OCI-LY7 (cell line): ENCODE data around the gene UBR2. TPM values are rescaled to one million over a fixed set of nuclear protein-coding genes. Genes with fewer than 3 reads are reported as not detected.

Experiments used
- BruUV-seq: library from RNA; stranded (reverse); fragments of 400-500 nt; replicated peaks from 2 replicates; lab custom pipeline; 2021; lab: Mats Ljungman, UMichigan
- CTCF ChIA-PET: fragments of 300-600 bp; sonication (Branson Sonifier 250); formaldehyde crosslinking; loops from one replicate; lab custom pipeline; 2022; ENCODE audit warnings: antibody characterized with exemption; ENCODE audit not compliant: unreplicated experiment; lab: Charles Lee
- POLR2A ChIA-PET: fragments of 300-600 bp; sonication (Branson Sonifier 250); formaldehyde crosslinking; loops from one replicate; lab custom pipeline; 2022; ENCODE audit warnings: antibody characterized with exemption; lab: Charles Lee
- DNase-seq: peaks from one replicate; pipeline ENCODE4 v3.0.0-alpha.2; 2015; ENCODE audit warnings: low spot score
- H2AFZ ChIP-seq: fragments of 200-600 bp; sonication (generic), shearing (Covaris generic); 2 replicates; pipeline ENCODE4 v1.6.1; 2014; ENCODE audit warnings: mild to moderate bottlenecking, antibody characterized with exemption, low read length, moderate library complexity
- H3K27ac ChIP-seq: fragments of 200-600 bp; sonication (generic); 2 replicates; pipeline ENCODE4 v1.5.1; 2014; ENCODE audit warnings: mixed run types, low read depth, mild to moderate bottlenecking, moderate library complexity, low read length, inconsistent platforms; ENCODE audit not compliant: poor library complexity, severe bottlenecking
- H3K36me3 ChIP-seq: fragments of 200-600 bp; sonication (generic); 2 replicates; pipeline ENCODE4 v1.6.1; 2014; ENCODE audit warnings: mild to moderate bottlenecking, antibody characterized with exemption, low read length, moderate library complexity, mixed read lengths; ENCODE audit not compliant: insufficient read depth
- H3K4me1 ChIP-seq: fragments of 200-600 bp; sonication (generic); 2 replicates; pipeline ENCODE4 v1.5.1; 2014; ENCODE audit warnings: mild to moderate bottlenecking, low read length; ENCODE audit not compliant: insufficient read depth, poor library complexity, severe bottlenecking
- H3K4me2 ChIP-seq: fragments of 200-600 bp; sonication (generic); 2 replicates; pipeline ENCODE4 v1.6.1; 2014; ENCODE audit warnings: mild to moderate bottlenecking, low read length
- H3K4me3 ChIP-seq: fragments of 200-600 bp; sonication (generic); 2 replicates; pipeline ENCODE4 v1.5.1; 2014; ENCODE audit warnings: mild to moderate bottlenecking, low read depth, low read length; ENCODE audit not compliant: poor library complexity, severe bottlenecking
- H3K79me2 ChIP-seq: fragments of 200-600 bp; sonication (generic); 2 replicates; pipeline ENCODE4 v1.6.1; 2016; ENCODE audit warnings: low read depth, mild to moderate bottlenecking, low read length, moderate library complexity, mixed read lengths; ENCODE audit not compliant: insufficient read depth
- H3K9me2 ChIP-seq: fragments of 200-600 bp; sonication (generic); 2 replicates; pipeline ENCODE4 v1.6.1; 2016; ENCODE audit warnings: mild to moderate bottlenecking, low read length, mixed read lengths; ENCODE audit not compliant: insufficient read depth
- H3K9me3 ChIP-seq: fragments of 200-600 bp; sonication (generic); 2 replicates; pipeline ENCODE4 v1.6.1; 2014; ENCODE audit warnings: mild to moderate bottlenecking, mixed run types, low read length, mixed read lengths
- H4K20me1 ChIP-seq: fragments of 200-600 bp; sonication (generic); 2 replicates; pipeline ENCODE4 v1.6.1; 2014; ENCODE audit warnings: mild to moderate bottlenecking, antibody characterized with exemption, low read length, moderate library complexity, mixed read lengths; ENCODE audit not compliant: insufficient read depth
- EZH2phosphoT487 ChIP-seq: fragments of 200-600 bp; sonication (generic); IDR thresholded peaks from 2 replicates; pipeline ENCODE4 v1.6.1; 2018; ENCODE audit warnings: low read depth, borderline replicate concordance, mild to moderate bottlenecking, mixed run types, antibody characterized with exemption, low read length, moderate library complexity, mixed read lengths
- intact Hi-C: fragments of 100-400 bp; cut with micrococcal nuclease; formaldehyde crosslinking; loops from one replicate; pipeline ENCODE4 v1.10.0; 2022; ENCODE audit not compliant: unreplicated experiment
- total RNA-seq, 2 experiments: library from RNA; depleted of rRNA in 1 of 2; stranded (reverse); fragments of >200 nt in 1 of 2; shearing (Covaris generic) in 1 of 2; gene quantifications; 2 replicates each; pipeline ENCODE4 v1.2.3, GENCODE V29; 2014 to 2022
- TF ChIP-seq, protein P1 (sequence below): fragments of 200-600 bp; sonication (generic); conservative IDR thresholded peaks from 2 replicates; pipeline ENCODE4 v1.5.1; 2014; ENCODE audit warnings: mild to moderate bottlenecking, antibody characterized with exemption, low read length, moderate library complexity, mixed read lengths

Gene UBR2
- total RNA-seq, 2 experiments from 2014 or later, result 17.1 to 26.7 TPM

DNA sequence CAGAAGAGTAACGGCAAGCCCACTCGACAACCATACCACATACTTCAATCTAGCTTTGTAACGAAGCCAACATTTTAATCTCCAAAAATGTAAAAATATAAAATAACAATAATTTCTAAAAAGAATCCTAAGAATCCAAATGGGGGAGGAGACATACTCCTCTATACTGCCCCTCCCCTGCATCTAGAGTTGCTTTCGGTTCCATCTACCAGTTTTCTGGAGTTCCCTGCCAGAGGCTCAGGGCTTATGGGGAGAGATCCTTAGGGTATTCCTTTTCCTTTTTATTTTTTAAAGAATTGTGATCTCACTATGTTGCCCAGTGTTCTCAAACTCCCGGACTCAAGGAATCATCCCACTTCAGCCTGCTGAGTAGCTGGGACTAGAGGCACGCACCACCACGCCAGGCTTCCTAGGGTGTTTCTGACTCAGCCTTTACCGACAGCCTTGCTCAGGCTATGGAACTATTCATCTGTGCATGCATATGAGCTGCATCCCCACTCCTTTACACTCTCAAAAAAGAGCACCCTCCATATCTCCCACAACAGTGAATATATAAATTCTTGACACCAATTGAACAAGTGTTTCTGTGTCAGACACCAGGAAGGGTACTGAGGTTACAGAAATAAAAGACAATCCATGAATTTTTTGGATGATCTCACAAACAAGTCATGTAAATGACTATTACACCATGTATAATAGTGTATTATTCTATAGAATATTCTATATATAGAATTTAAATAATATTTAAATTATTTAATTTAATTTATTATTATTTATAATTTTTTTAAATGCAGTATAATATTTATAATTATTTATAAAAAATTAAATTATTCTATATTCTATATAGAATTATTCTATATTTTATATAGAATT is 40.7 kb upstream of the UBR2 start:
- H3K9me3 ChIP-seq, result 0 out of 2 replicates have a peak, but pooled peaks cover 6% of the 10 kb centered on the region
- no peak overlapping the region for H3K4me3 ChIP-seq
- H3K4me2 ChIP-seq, result no peak overlapping the region
- POLR2A ChIA-PET, result interaction anchor here (0.6 to 0.7 kb wide), 2 partner anchors 1395 to 1507 kb away, joined by 3 to 5 read pairs; no protein-coding TSS in a partner anchor
- DNase-seq, result no peak
- H4K20me1 ChIP-seq, result no peaks in the 10 kb centered on the region
- no peaks in the 10 kb centered on the region for H3K9me2 ChIP-seq
- H2AFZ ChIP-seq, result no peak overlapping the region
- TF ChIP-seq, protein P1, sequence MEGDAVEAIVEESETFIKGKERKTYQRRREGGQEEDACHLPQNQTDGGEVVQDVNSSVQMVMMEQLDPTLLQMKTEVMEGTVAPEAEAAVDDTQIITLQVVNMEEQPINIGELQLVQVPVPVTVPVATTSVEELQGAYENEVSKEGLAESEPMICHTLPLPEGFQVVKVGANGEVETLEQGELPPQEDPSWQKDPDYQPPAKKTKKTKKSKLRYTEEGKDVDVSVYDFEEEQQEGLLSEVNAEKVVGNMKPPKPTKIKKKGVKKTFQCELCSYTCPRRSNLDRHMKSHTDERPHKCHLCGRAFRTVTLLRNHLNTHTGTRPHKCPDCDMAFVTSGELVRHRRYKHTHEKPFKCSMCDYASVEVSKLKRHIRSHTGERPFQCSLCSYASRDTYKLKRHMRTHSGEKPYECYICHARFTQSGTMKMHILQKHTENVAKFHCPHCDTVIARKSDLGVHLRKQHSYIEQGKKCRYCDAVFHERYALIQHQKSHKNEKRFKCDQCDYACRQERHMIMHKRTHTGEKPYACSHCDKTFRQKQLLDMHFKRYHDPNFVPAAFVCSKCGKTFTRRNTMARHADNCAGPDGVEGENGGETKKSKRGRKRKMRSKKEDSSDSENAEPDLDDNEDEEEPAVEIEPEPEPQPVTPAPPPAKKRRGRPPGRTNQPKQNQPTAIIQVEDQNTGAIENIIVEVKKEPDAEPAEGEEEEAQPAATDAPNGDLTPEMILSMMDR, result no peak
- no peak for TF ChIP-seq EZH2phosphoT487
- intact Hi-C loops, result no loop called here
- no peak overlapping the region for H3K27ac ChIP-seq
- H3K36me3 ChIP-seq, result no peaks in the 10 kb centered on the region
- no peaks in the 10 kb centered on the region for H3K4me1 ChIP-seq
- H3K79me2 ChIP-seq, result no peaks in the 10 kb centered on the region
- CTCF ChIA-PET, result no interaction called here
- BruUV-seq, result no TSS peak

- TF ChIP-seq EZH2phosphoT487, result no peak
- TF ChIP-seq, protein P1, result no peak
- CTCF ChIA-PET, result no interaction called here
- Histone ChIP-seq H3K79me2 (no peaks in the 10 kb centered on the region), H3K4me3 (no peak overlapping the region), H3K27ac (no peak overlapping the region), H3K4me2 (no peak overlapping the region), H4K20me1 (no peaks in the 10 kb centered on the region), H2AFZ (no peak overlapping the region), H3K36me3 (no peaks in the 10 kb centered on the region), H3K4me1 (no peaks in the 10 kb centered on the region), H3K9me2 (no peaks in the 10 kb centered on the region), H3K9me3 (0 out of 2 replicates have a peak, but pooled peaks cover 2% of the 10 kb centered on the region)
- POLR2A ChIA-PET, result no interaction called here
- BruUV-seq, result no TSS peak
- intact Hi-C loops, result no loop called here
- DNase-seq, result no peak
Measured at GRCh38 chr6:42525206-42525605, 38.6 kb upstream of the UBR2 start.

DNA sequence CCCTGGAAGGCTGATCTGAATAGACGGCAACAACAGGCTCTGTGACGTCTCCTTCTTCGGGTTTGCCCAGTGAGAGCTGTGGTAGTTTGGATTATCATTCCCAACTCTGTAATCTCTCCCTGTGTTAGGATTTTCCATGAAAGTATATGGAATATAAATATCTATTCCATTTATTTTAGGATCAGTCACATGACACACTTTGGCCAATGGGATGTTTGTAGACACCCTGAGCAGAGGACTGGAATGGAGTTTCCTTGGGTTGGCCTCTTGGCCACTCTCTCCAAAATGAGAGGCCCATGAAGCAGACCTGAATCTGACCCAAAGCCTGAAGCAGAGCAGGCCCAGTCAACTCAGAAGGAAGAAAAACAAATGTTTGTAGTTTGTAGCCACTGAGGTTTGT is 37.2 kb upstream of the UBR2 start:
- Histone ChIP-seq H3K79me2 (no peaks in the 10 kb centered on the region), H2AFZ (no peak overlapping the region), H3K4me3 (no peak overlapping the region), H3K27ac (no peak overlapping the region), H3K9me2 (no peaks in the 10 kb centered on the region), H4K20me1 (no peaks in the 10 kb centered on the region), H3K4me2 (no peak overlapping the region), H3K9me3 (no peaks in the 10 kb centered on the region), H3K36me3 (no peaks in the 10 kb centered on the region), H3K4me1 (no peaks in the 10 kb centered on the region)
- TF ChIP-seq, protein P1, result no peak
- TF ChIP-seq EZH2phosphoT487, result no peak
- POLR2A ChIA-PET, result no interaction called here
- intact Hi-C loops, result loop anchor here (1.0 kb wide), 1 partner anchor 40 kb away; no protein-coding TSS in a partner anchor
- DNase-seq, result no peak
- CTCF ChIA-PET, result no interaction called here
- BruUV-seq, result no TSS peak
